IMR-90 (cell line): ENCODE measurements around the gene CCDC198. TPM values are rescaled to one million over a fixed set of nuclear protein-coding genes. Genes with fewer than 3 reads are reported as not detected.

ENCODE experiments used
- ATAC-seq: fragments of 200-7000 bp; cut with Tn5 transposase; 2 replicates; pipeline ENCODE4 v1.9.1; 2020; ENCODE audit warnings: low read depth, mild to moderate bottlenecking, moderate library complexity
- BruUV-seq: library from RNA; stranded (reverse); fragments of 400-500 nt; replicated peaks from 2 replicates; lab custom pipeline; 2021; lab: Mats Ljungman, UMichigan
- CTCF ChIA-PET: fragments of 300-600 bp; formaldehyde crosslinking; extraction: SDS; loops from one replicate; lab custom pipeline; 2021; ENCODE audit warnings: antibody characterized with exemption; lab: Yijun Ruan, JAX
- POLR2A ChIA-PET: fragments of 300-600 bp; sonication (Branson Sonifier 250); formaldehyde crosslinking; loops from one replicate; lab custom pipeline; 2022; ENCODE audit warnings: antibody characterized with exemption; ENCODE audit not compliant: unreplicated experiment; lab: Charles Lee
- DNase-seq: peaks from one replicate; pipeline ENCODE4 v3.0.0; 2013
- H2AFZ ChIP-seq: replicated peaks from 2 replicates; pipeline ENCODE3; 2013; ENCODE audit warnings: low read length, mild to moderate bottlenecking; ENCODE audit not compliant: poor library complexity
- H2AK5ac ChIP-seq: 2 replicates; pipeline ENCODE4 v1.6.1; 2013; ENCODE audit warnings: low read depth, low read length, inconsistent platforms
- H2AK9ac ChIP-seq: replicated peaks from 2 replicates; pipeline ENCODE3; 2013; ENCODE audit warnings: mild to moderate bottlenecking, low read depth, low read length, moderate library complexity; ENCODE audit not compliant: poor library complexity
- H2BK120ac ChIP-seq: 2 replicates; pipeline ENCODE4 v1.6.1; 2013; ENCODE audit warnings: low read depth, low read length, inconsistent platforms
- H2BK15ac ChIP-seq: 3 replicates; pipeline ENCODE4 v1.6.1; 2013; ENCODE audit warnings: low read depth, low read length, inconsistent platforms
- H2BK20ac ChIP-seq: 2 replicates; pipeline ENCODE4 v1.6.1; 2013; ENCODE audit warnings: low read depth, mild to moderate bottlenecking, inconsistent platforms, low read length, moderate library complexity
- H2BK5ac ChIP-seq: 2 replicates; pipeline ENCODE4 v1.6.1; 2013; ENCODE audit warnings: mild to moderate bottlenecking, low read depth, low read length, inconsistent platforms; ENCODE audit not compliant: poor library complexity, severe bottlenecking
- H3K14ac ChIP-seq: replicated peaks from 2 replicates; pipeline ENCODE4 v1.6.1; 2013; ENCODE audit warnings: low read depth, low read length, inconsistent platforms
- H3K18ac ChIP-seq: 2 replicates; pipeline ENCODE4 v1.6.1; 2013; ENCODE audit warnings: low read depth, low read length, control low read depth
- H3K23ac ChIP-seq: 2 replicates; pipeline ENCODE4 v1.6.1; 2013; ENCODE audit warnings: low read depth, low read length, inconsistent platforms
- H3K27ac ChIP-seq: 2 replicates; pipeline ENCODE4 v1.5.1; 2013; ENCODE audit warnings: mild to moderate bottlenecking, control low read depth, low read length; ENCODE audit not compliant: insufficient read depth
- H3K27me3 ChIP-seq: 2 replicates; pipeline ENCODE4 v1.6.1; 2013; ENCODE audit warnings: low read length; ENCODE audit not compliant: control insufficient read depth, insufficient read depth
- H3K36me3 ChIP-seq: 2 replicates; pipeline ENCODE4 v1.6.1; 2013; ENCODE audit warnings: low read length, mixed read lengths; ENCODE audit not compliant: control insufficient read depth, insufficient read depth
- H3K4ac ChIP-seq: 2 replicates; pipeline ENCODE4 v1.6.1; 2013; ENCODE audit warnings: low read depth, low read length, inconsistent platforms
- H3K4me1 ChIP-seq: 2 replicates; pipeline ENCODE4 v1.6.1; 2013; ENCODE audit warnings: low read length, mixed read lengths; ENCODE audit not compliant: control insufficient read depth, insufficient read depth
- H3K4me2 ChIP-seq: 2 replicates; pipeline ENCODE4 v1.6.1; 2013; ENCODE audit warnings: low read depth, mild to moderate bottlenecking, control low read depth, low read length, moderate library complexity
- H3K4me3 ChIP-seq: 2 replicates; pipeline ENCODE4 v1.5.1; 2013; ENCODE audit warnings: low read depth, mild to moderate bottlenecking, control low read depth, low read length, moderate library complexity; ENCODE audit not compliant: insufficient read depth
- H3K56ac ChIP-seq: 2 replicates; pipeline ENCODE4 v1.6.1; 2013; ENCODE audit warnings: low read length, inconsistent platforms; ENCODE audit not compliant: insufficient read depth; ENCODE audit errors: extremely low read depth
- H3K79me1 ChIP-seq, 2 experiments: 2 replicates each; pipeline ENCODE4 v1.6.1; 2013; ENCODE audit warnings: low read length in 2 of 2, inconsistent platforms in 1 of 2, low read depth in 1 of 2
- H3K9ac ChIP-seq: 2 replicates; pipeline ENCODE4 v1.6.1; 2013; ENCODE audit warnings: low read depth, low read length, control low read depth
- H3K9me1 ChIP-seq: 2 replicates; pipeline ENCODE4 v1.6.1; 2013; ENCODE audit warnings: low read length, inconsistent platforms; ENCODE audit not compliant: insufficient read depth
- H3K9me3 ChIP-seq: 2 replicates; pipeline ENCODE4 v1.6.1; 2013; ENCODE audit warnings: low read length; ENCODE audit not compliant: control insufficient read depth, insufficient read depth
- H4K20me1 ChIP-seq: 2 replicates; pipeline ENCODE4 v1.6.1; 2013; ENCODE audit warnings: low read length, inconsistent platforms; ENCODE audit not compliant: insufficient read depth
- H4K5ac ChIP-seq: 2 replicates; pipeline ENCODE4 v1.6.1; 2013; ENCODE audit warnings: mild to moderate bottlenecking, low read depth, low read length, control low read depth
- H4K8ac ChIP-seq, 2 experiments: 2 replicates each; pipeline ENCODE4 v1.6.1; 2013; ENCODE audit warnings: low read depth in 2 of 2, low read length in 2 of 2, control low read depth in 1 of 2, inconsistent platforms in 1 of 2
- H4K91ac ChIP-seq: 2 replicates; pipeline ENCODE4 v1.6.1; 2013; ENCODE audit warnings: low read depth, low read length, inconsistent platforms; ENCODE audit not compliant: insufficient read depth
- BHLHE40 ChIP-seq: fragments of 150-350 bp; IDR thresholded peaks from 2 replicates; pipeline ENCODE4 v1.6.1; 2016; ENCODE audit warnings: mild to moderate bottlenecking, low read depth, low read length
- FOS ChIP-seq: fragments of 150-350 bp; IDR thresholded peaks from 2 replicates; pipeline ENCODE4 v1.6.1; 2016; ENCODE audit warnings: low read depth, low read length
- MAFK ChIP-seq: IDR thresholded peaks from 2 replicates; pipeline ENCODE4 v1.6.1; 2012; ENCODE audit warnings: low read depth, low read length, improper control_type of control experiment
- MXI1 ChIP-seq: IDR thresholded peaks from 2 replicates; pipeline ENCODE4 v1.6.1; 2012; ENCODE audit warnings: low read depth, mild to moderate bottlenecking, low read length, moderate library complexity, borderline replicate concordance
- RCOR1 ChIP-seq: IDR thresholded peaks from 2 replicates; pipeline ENCODE4 v1.6.1; 2012; ENCODE audit warnings: mild to moderate bottlenecking, low read length, improper control_type of control experiment; ENCODE audit not compliant: insufficient replicate concordance
- SMC3 ChIP-seq: fragments of 150-350 bp; IDR thresholded peaks from 2 replicates; pipeline ENCODE4 v1.6.1; 2016; ENCODE audit warnings: low read depth, mild to moderate bottlenecking, antibody characterized with exemption, low read length, moderate library complexity
- WGBS, 2 experiments: methylation state at CpG; one replicate each; pipeline versions ENCODE4 v1.1.5 to v1.1.7; 2013; ENCODE audit warnings: missing lambda C conversion rate in 2 of 2; ENCODE audit not compliant: insufficient read length in 1 of 2; ENCODE audit errors: extremely low coverage in 2 of 2; 5-methylcytosine and 5-hydroxymethylcytosine counted together
- dilution Hi-C: fragments of 300-500 bp; cut with HindIII; formaldehyde crosslinking; loops from one replicate; pipeline ENCODE4 v1.14.3; 2018; ENCODE audit warnings: low sequenced_read_pairs; ENCODE audit not compliant: unreplicated experiment
- in situ Hi-C: fragments of 300-500 bp; cut with MboI; formaldehyde crosslinking; loops from 3 replicates; pipeline ENCODE4 v1.14.3; 2019; ENCODE audit warnings: low sequenced_read_pairs, inconsistent platforms, mixed read lengths
- intact Hi-C: fragments of 100-400 bp; cut with micrococcal nuclease; formaldehyde crosslinking; loops from 2 replicates; pipeline ENCODE4 v1.10.0; 2022
- polyA plus RNA-seq, 3 experiments: library from polyadenylated mRNA; depleted of rRNA; stranded (reverse); fragments of >200 nt; gene quantifications; 2 replicates each; pipeline ENCODE4 v1.2.3, GENCODE V29; 2012; ENCODE audit warnings: low replicate concordance in 1 of 3
- total RNA-seq: library from RNA; depleted of rRNA; stranded (reverse); fragments of >200 nt; gene quantifications from 2 replicates; pipeline ENCODE4 v1.2.3, GENCODE V29; 2012

CCDC198 gene
- total and polyA plus RNA-seq, 2 of the 4 experiments (the other 2 are of a cell fraction) = not detected

- H4K20me1 ChIP-seq = no peaks in the 10 kb centered on the region
- H3K9ac ChIP-seq = no peak overlapping the region
- no TSS peak for BruUV-seq
- intact Hi-C loops = no loop called here
- WGBS, 2 experiments = no CpG with 5 or more reads among the region's 2 CpGs
- dilution Hi-C loops = no loop called here
- H3K9me1 ChIP-seq = no peaks in the 10 kb centered on the region
- POLR2A ChIA-PET = no interaction called here
- CTCF ChIA-PET = no interaction called here
- no peak overlapping the region for H3K27ac ChIP-seq
- H3K36me3 ChIP-seq = no peaks in the 10 kb centered on the region
- H3K14ac ChIP-seq = no peak overlapping the region
- H2BK120ac ChIP-seq = no peak overlapping the region
- no peak overlapping the region for H2AK5ac ChIP-seq
- no peak overlapping the region for H3K18ac ChIP-seq
- H2AFZ ChIP-seq = no peak overlapping the region
- in situ Hi-C loops = no loop called here
- H4K91ac ChIP-seq = no peak overlapping the region
- no peak for DNase-seq
- H3K4me2 ChIP-seq = no peak overlapping the region
- H3K4me1 ChIP-seq = no peaks in the 10 kb centered on the region
- H3K4ac ChIP-seq = no peak overlapping the region
- no peak overlapping the region for H2BK15ac ChIP-seq
- H4K5ac ChIP-seq = no peak overlapping the region
- ATAC-seq = no peak
- H3K27me3 ChIP-seq = no peaks in the 10 kb centered on the region; the same call in 1 of the 2 replicates
- no peak overlapping the region for H2BK5ac ChIP-seq
- H2AK9ac ChIP-seq = no peak overlapping the region
- no peaks in the 10 kb centered on the region for H3K79me1 ChIP-seq
- H4K8ac ChIP-seq = no peak overlapping the region
- no peak overlapping the region for H3K4me3 ChIP-seq
- no peak overlapping the region for H3K23ac ChIP-seq
- TF ChIP-seq SMC3 (no peak), RCOR1 (no peak), BHLHE40 (no peak), FOS (no peak), MAFK (no peak), MXI1 (no peak)
- no peak overlapping the region for H3K56ac ChIP-seq
- H3K9me3 ChIP-seq = no peaks in the 10 kb centered on the region
- no peak overlapping the region for H2BK20ac ChIP-seq
These were observed 15.6 kb downstream of the CCDC198 start for GRCh38 chr14:57478050-57478449.
